Suppressor macrophage treated with lipopolysaccharide for 4 hours (primary cell): ENCODE results near the gene UTP14C.
"Not testable (repeated sequence)": the region's sequence is repeated elsewhere in the genome, so short reads cannot be mapped to it uniquely, and the experiment has no call there.

Source experiments
- DNase-seq: peaks from one replicate; pipeline ENCODE4 v3.0.0-alpha.2; 2020

The UTP14C gene

GRCh38 chr13:52048516-52048915, 24.0 kb downstream of the UTP14C start:
- no peak for DNase-seq

- DNase-seq: no peak
These were observed 26.9 kb downstream of the UTP14C start for GRCh38 chr13:52051400-52051799.

GRCh38 chr13:52053460-52053859, 29.0 kb downstream of the UTP14C start:
- no peak for DNase-seq

- DNase-seq: not testable (repeated sequence)
These were observed 36.6 kb downstream of the UTP14C start for GRCh38 chr13:52061064-52061463.

- no peak for DNase-seq
These were observed 37.1 kb downstream of the UTP14C start for GRCh38 chr13:52061587-52061986.

- DNase-seq: no peak
These were observed 42.7 kb downstream of the UTP14C start for GRCh38 chr13:52067237-52067636.

- DNase-seq: no peak
These were observed 46.5 kb downstream of the UTP14C start for GRCh38 chr13:52070929-52071523.
